CD14-positive monocyte (primary cell): Measurements from ENCODE around the gene TSPAN12. TPM values are rescaled to one million over a fixed set of nuclear protein-coding genes. Genes with fewer than 3 reads are reported as not detected.

Source experiments
- DNase-seq, 3 donors: peaks; one replicate each; pipeline ENCODE4 v3.0.0-alpha.2; 2011 to 2022
- H2AFZ ChIP-seq: 2 replicates; pipeline ENCODE4 v1.6.0; 2012; ENCODE audit warnings: mild to moderate bottlenecking, low read depth, low read length, inconsistent platforms; ENCODE audit not compliant: insufficient read depth, poor library complexity, severe bottlenecking
- H3K27ac ChIP-seq, 2 donors: 1 replicate in 1 of 2; 2 replicates in 1 of 2; pipeline ENCODE4 v1.5.1; 2012 to 2013; ENCODE audit warnings: low read length in 2 of 2, control low read depth in 1 of 2, inconsistent platforms in 1 of 2, low read depth in 1 of 2, mild to moderate bottlenecking in 1 of 2
- H3K27me3 ChIP-seq, 2 donors: one replicate each; pipeline versions ENCODE4 v1.6.0 to v1.6.1; 2011 to 2013; ENCODE audit warnings: low read length in 2 of 2; ENCODE audit not compliant: control insufficient read depth in 2 of 2, insufficient read depth in 2 of 2
- H3K36me3 ChIP-seq, 2 donors: replicated peaks in 1 of 2; 1 replicate in 1 of 2; 2 replicates in 1 of 2; pipeline versions ENCODE4 v1.5.1 to v1.6.1; 2012 to 2013; ENCODE audit warnings: low read length in 2 of 2, control low read depth in 1 of 2, inconsistent platforms in 1 of 2, mild to moderate bottlenecking in 1 of 2; ENCODE audit not compliant: insufficient read depth in 2 of 2, control insufficient read depth in 1 of 2
- H3K4me1 ChIP-seq, 2 donors: 1 replicate in 1 of 2; 2 replicates in 1 of 2; pipeline versions ENCODE4 v1.5.1 to v1.6.1; 2012 to 2013; ENCODE audit warnings: low read length in 2 of 2, control low read depth in 1 of 2, inconsistent platforms in 1 of 2, mild to moderate bottlenecking in 1 of 2, moderate library complexity in 1 of 2; ENCODE audit not compliant: insufficient read depth in 2 of 2, control insufficient read depth in 1 of 2
- H3K4me2 ChIP-seq: replicated peaks from 2 replicates; pipeline ENCODE3; 2012; ENCODE audit warnings: low read length, moderate library complexity, mild to moderate bottlenecking; ENCODE audit not compliant: poor library complexity, severe bottlenecking; ENCODE audit errors: extremely low read depth
- H3K4me3 ChIP-seq, 3 experiments: fragments of 200-600 bp in 1 of 3; sonication (generic) in 1 of 3; replicated peaks in 1 of 3; 1 replicate in 2 of 3; 2 replicates in 1 of 3; pipeline ENCODE4 v1.5.1; 2011 to 2013; ENCODE audit warnings: low read length in 3 of 3, mild to moderate bottlenecking in 3 of 3, control low read depth in 2 of 3, low read depth in 2 of 3, inconsistent platforms in 1 of 3, moderate library complexity in 1 of 3
- H3K79me2 ChIP-seq: 2 replicates; pipeline ENCODE4 v1.6.0; 2012; ENCODE audit warnings: mild to moderate bottlenecking, control low read depth, inconsistent platforms, low read length, moderate library complexity; ENCODE audit not compliant: insufficient read depth
- H3K9ac ChIP-seq: 2 replicates; pipeline ENCODE4 v1.6.0; 2017; ENCODE audit warnings: low read length, mild to moderate bottlenecking; ENCODE audit not compliant: insufficient read depth, poor library complexity, severe bottlenecking
- H3K9me3 ChIP-seq, 2 donors: replicated peaks in 1 of 2; 1 replicate in 1 of 2; 2 replicates in 1 of 2; pipeline versions ENCODE4 v1.5.1 to v1.6.1; 2012 to 2013; ENCODE audit warnings: low read length in 2 of 2, control low read depth in 1 of 2; ENCODE audit not compliant: control insufficient read depth in 1 of 2, insufficient read depth in 1 of 2
- H4K20me1 ChIP-seq: 2 replicates; pipeline ENCODE4 v1.6.0; 2012; ENCODE audit warnings: mild to moderate bottlenecking, low read length, control low read depth, moderate library complexity; ENCODE audit not compliant: insufficient read depth
- H3K27ac Mint-ChIP-seq, 7 donors: one replicate each; pipeline ENCODE4 v1.8.0; 2020; ENCODE audit warnings: mild to moderate bottlenecking in 7 of 7, mixed read lengths in 7 of 7, moderate library complexity in 6 of 7, inconsistent platforms in 2 of 7
- H3K27me3 Mint-ChIP-seq, 3 donors: one replicate each; pipeline ENCODE4 v1.8.0; 2021 to 2022; ENCODE audit warnings: low read depth in 3 of 3, mild to moderate bottlenecking in 3 of 3, mixed read lengths in 3 of 3, moderate library complexity in 3 of 3, inconsistent platforms in 1 of 3
- H3K36me3 Mint-ChIP-seq, 2 donors: one replicate each; pipeline ENCODE4 v1.8.0; 2020; ENCODE audit warnings: mixed read lengths in 2 of 2, inconsistent platforms in 1 of 2, mild to moderate bottlenecking in 1 of 2
- H3K4me1 Mint-ChIP-seq: one replicate; pipeline ENCODE4 v1.8.0; 2020; ENCODE audit warnings: mild to moderate bottlenecking, mixed read lengths
- H3K4me3 Mint-ChIP-seq, 2 donors: one replicate each; pipeline ENCODE4 v1.8.0; 2020; ENCODE audit warnings: mild to moderate bottlenecking in 2 of 2, mixed read lengths in 2 of 2, moderate library complexity in 1 of 2
- H3K9me3 Mint-ChIP-seq, 7 donors: one replicate each; pipeline ENCODE4 v1.8.0; 2020 to 2022; ENCODE audit warnings: mixed read lengths in 7 of 7, mild to moderate bottlenecking in 6 of 7, moderate library complexity in 6 of 7, inconsistent platforms in 2 of 7
- CTCF ChIP-seq: fragments of 200-600 bp; IDR thresholded peaks from one replicate; pipeline ENCODE4 v1.8.0; 2022; ENCODE audit warnings: antibody characterized with exemption, mild to moderate bottlenecking
- WGBS: methylation state at CpG from one replicate; pipeline ENCODE4 v1.1.5; 2013; ENCODE audit warnings: missing lambda C conversion rate; ENCODE audit not compliant: insufficient coverage; 5-methylcytosine and 5-hydroxymethylcytosine counted together
- intact Hi-C, 2 donors: fragments of 100-400 bp; cut with micrococcal nuclease; formaldehyde crosslinking; loops; one replicate each; pipeline versions ENCODE4 v1.15.0 to v1.15.1; 2023
- polyA plus RNA-seq, 3 donors: library from polyadenylated mRNA; depleted of rRNA in 1 of 3; unstranded in 2 of 3; stranded (reverse) in 1 of 3; fragments of 300-500 nt in 2 of 3; fragments of >200 nt in 1 of 3; fragmentation: Illumina TruSeq in 2 of 3; gene quantifications; 1 replicate in 2 of 3; 2 replicates in 1 of 3; pipeline ENCODE4 v1.2.3, GENCODE V29; 2012 to 2021

TSPAN12 gene
- polyA plus RNA-seq, 3 donors, result not detected

GRCh38 chr7:120876922-120877321, 19.0 kb upstream of the TSPAN12 start:
- Mint-ChIP-seq H3K9me3 (no peaks in the 10 kb centered on the region), H3K4me3 (no peak overlapping the region), H3K36me3 (no peaks in the 10 kb centered on the region), H3K4me1 (no peaks in the 10 kb centered on the region), H3K27me3 (peaks cover 3 to 8% (median 3%) of the 10 kb centered on the region in 3 donors), H3K27ac (no peak overlapping the region)
- Histone ChIP-seq H3K4me1 (no peaks in the 10 kb centered on the region), H3K27ac (no peak overlapping the region), H4K20me1 (no peaks in the 10 kb centered on the region), H3K79me2 (no peaks in the 10 kb centered on the region), H3K36me3 (no peaks in the 10 kb centered on the region), H2AFZ (no peak overlapping the region), H3K4me3 (no peak overlapping the region), H3K9me3 (no peaks in the 10 kb centered on the region), H3K4me2 (no peak overlapping the region), H3K9ac (no peak overlapping the region), H3K27me3 (no peaks in the 10 kb centered on the region)
- no peak for TF ChIP-seq CTCF
- WGBS, result no CpG with 5 or more reads among the region's 2 CpGs
- intact Hi-C loops, result no loop called here
- no peak for DNase-seq

- Histone ChIP-seq H4K20me1 (no peaks in the 10 kb centered on the region), H3K4me2 (no peak overlapping the region), H3K27me3 (no peaks in the 10 kb centered on the region), H3K9ac (no peak overlapping the region), H2AFZ (no peak overlapping the region), H3K79me2 (no peaks in the 10 kb centered on the region), H3K27ac (no peak overlapping the region), H3K9me3 (no peaks in the 10 kb centered on the region), H3K4me1 (no peaks in the 10 kb centered on the region), H3K4me3 (no peak overlapping the region), H3K36me3 (no peaks in the 10 kb centered on the region)
- no CpG with 5 or more reads among the region's 3 CpGs for WGBS
- no peak for DNase-seq
- Mint-ChIP-seq H3K27me3 (peaks cover 3 to 11% (median 7%) of the 10 kb centered on the region in 3 donors), H3K4me3 (no peak overlapping the region), H3K4me1 (no peaks in the 10 kb centered on the region), H3K36me3 (no peaks in the 10 kb centered on the region), H3K27ac (no peak overlapping the region), H3K9me3 (no peaks in the 10 kb centered on the region)
- TF ChIP-seq CTCF, result no peak
- intact Hi-C loops, result no loop called here
These were observed 16.8 kb upstream of the TSPAN12 start for GRCh38 chr7:120874722-120875121.
